ENCODE data around the gene APBB1. TPM values are rescaled to one million over a fixed set of nuclear protein-coding genes. Genes with fewer than 3 reads are reported as not detected.
A peak's percentile ranks its signal among the peaks of the same experiment; 100 is the strongest.

Gene APBB1
- total RNA-seq, result 52.5 and 57.7 TPM in 2 replicates
- long read RNA-seq, transcript APBB1-201 (14 exons, 2,636 nt), result major isoform, 16 of 27 reads
- long read RNA-seq, partial matches to known transcripts, result 4 of 27 reads
- long read RNA-seq, other reads (novel, unspliced or antisense), result 4 of 27 reads

DNA sequence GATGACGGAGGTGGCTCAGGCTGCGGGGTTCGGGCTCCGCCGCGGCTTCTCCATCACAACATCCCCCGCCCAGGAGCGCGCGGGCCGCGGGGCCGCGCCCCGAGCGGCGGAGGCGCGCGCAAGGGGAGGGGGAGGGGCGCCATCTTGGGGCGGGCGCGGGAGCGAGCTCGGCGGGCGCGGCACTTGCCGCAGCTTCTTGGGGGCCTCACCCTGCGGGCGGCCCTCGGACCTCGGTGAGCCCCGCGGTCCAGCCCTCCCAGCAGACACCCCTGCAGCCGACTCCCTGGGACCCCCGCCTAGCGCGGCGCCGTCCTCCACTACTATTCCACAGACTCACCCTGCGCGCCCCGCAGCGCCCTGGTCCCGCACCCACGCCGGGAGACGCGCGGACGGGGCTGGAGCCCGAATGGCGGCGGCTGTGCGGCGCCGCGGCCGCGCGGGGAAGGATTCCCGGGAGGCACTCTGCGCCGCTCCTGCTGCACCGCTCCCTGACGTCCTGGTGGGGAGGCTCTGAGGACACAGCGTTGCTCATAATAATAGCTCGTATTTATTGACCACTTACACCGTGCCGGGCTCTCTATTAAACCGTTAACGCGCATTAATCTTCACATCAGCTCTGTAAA, at the start of gene APBB1:
Gene APBB1 (minus strand): TSS at position 86 of the 623 bp plus-strand sequence. CDS start 7,747 bp downstream, outside the sequence.
- TF ChIP-seq, protein P1, sequence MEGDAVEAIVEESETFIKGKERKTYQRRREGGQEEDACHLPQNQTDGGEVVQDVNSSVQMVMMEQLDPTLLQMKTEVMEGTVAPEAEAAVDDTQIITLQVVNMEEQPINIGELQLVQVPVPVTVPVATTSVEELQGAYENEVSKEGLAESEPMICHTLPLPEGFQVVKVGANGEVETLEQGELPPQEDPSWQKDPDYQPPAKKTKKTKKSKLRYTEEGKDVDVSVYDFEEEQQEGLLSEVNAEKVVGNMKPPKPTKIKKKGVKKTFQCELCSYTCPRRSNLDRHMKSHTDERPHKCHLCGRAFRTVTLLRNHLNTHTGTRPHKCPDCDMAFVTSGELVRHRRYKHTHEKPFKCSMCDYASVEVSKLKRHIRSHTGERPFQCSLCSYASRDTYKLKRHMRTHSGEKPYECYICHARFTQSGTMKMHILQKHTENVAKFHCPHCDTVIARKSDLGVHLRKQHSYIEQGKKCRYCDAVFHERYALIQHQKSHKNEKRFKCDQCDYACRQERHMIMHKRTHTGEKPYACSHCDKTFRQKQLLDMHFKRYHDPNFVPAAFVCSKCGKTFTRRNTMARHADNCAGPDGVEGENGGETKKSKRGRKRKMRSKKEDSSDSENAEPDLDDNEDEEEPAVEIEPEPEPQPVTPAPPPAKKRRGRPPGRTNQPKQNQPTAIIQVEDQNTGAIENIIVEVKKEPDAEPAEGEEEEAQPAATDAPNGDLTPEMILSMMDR (IDR thresholded peaks at IDR 0.05), result peak; percentile 8
- Mint-ChIP-seq H3K36me3 (ENCODE audit: unreplicated experiment) (no peaks in the 10 kb centered on the region), H3K9me3 (ENCODE audit: unreplicated experiment) (no peaks in the 10 kb centered on the region), H3K4me3 (ENCODE audit: unreplicated experiment) (peak within 1 kb of the TSS; percentile 75), H3K4me1 (ENCODE audit: unreplicated experiment) (peaks cover 10% of the 10 kb centered on the region), H3K27ac (ENCODE audit: unreplicated experiment) (peak within 1 kb of the TSS; percentile 13), H3K27me3 (ENCODE audit: unreplicated experiment) (peaks cover 22% of the 10 kb centered on the region)
- DNase-seq (ENCODE audit: extremely low spot score, unreplicated experiment), result no peak

- Mint-ChIP-seq H3K36me3 (ENCODE audit: unreplicated experiment) (peaks cover 29% of the 10 kb centered on the region), H3K4me1 (ENCODE audit: unreplicated experiment) (no peaks in the 10 kb centered on the region), H3K9me3 (ENCODE audit: unreplicated experiment) (no peaks in the 10 kb centered on the region), H3K27ac (ENCODE audit: unreplicated experiment) (no peak overlapping the region), H3K4me3 (ENCODE audit: unreplicated experiment) (no peak overlapping the region), H3K27me3 (ENCODE audit: unreplicated experiment) (no peaks in the 10 kb centered on the region)
- TF ChIP-seq, protein P1 (IDR thresholded peaks at IDR 0.05), result no peak
- DNase-seq (ENCODE audit: extremely low spot score, unreplicated experiment), result no peak
Measured at GRCh38 chr11:6459099-6459450, 40.2 kb upstream of the APBB1 start.

DNA sequence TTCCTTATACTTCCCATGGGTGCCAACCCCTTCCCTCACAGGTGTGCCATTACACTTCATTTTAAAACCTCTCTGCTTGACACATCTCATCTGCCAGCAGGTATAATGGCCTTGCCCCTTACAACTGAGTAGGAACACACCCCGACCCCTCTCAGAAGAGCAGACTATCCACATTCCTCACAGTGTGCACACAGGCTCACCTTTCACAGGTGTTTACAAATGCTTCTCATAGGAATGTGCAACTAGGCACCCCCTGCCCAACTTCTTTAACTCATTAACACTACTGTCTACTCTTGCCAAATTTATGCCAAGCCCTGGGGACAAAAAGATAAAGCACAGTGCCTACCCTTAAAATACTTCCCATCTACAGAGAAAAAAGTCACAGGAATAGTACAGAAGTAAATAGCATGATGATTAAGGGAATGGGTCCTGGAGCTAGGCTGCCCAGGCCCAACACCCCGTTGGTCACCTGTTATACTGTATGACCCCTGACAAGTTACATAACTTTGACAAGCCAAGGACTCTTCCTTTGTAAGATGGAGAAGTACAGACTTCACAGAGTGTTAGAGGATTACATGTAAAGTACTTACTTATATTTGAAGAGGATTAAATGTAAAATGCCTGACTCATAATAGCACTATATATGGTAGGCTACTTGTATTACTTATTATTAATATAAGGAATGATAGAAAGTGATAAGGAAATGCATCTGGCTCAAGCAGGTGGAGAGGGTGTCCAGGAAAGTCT, 39.6 kb upstream of the APBB1 start:
- Mint-ChIP-seq H3K9me3 (ENCODE audit: unreplicated experiment) (no peaks in the 10 kb centered on the region), H3K27me3 (ENCODE audit: unreplicated experiment) (no peaks in the 10 kb centered on the region), H3K4me1 (ENCODE audit: unreplicated experiment) (no peaks in the 10 kb centered on the region), H3K27ac (ENCODE audit: unreplicated experiment) (no peak overlapping the region), H3K4me3 (ENCODE audit: unreplicated experiment) (no peak overlapping the region), H3K36me3 (ENCODE audit: unreplicated experiment) (peaks cover 28% of the 10 kb centered on the region)
- DNase-seq (ENCODE audit: extremely low spot score, unreplicated experiment), result no peak
- TF ChIP-seq, protein P1 (IDR thresholded peaks at IDR 0.05), result no peak

DNA sequence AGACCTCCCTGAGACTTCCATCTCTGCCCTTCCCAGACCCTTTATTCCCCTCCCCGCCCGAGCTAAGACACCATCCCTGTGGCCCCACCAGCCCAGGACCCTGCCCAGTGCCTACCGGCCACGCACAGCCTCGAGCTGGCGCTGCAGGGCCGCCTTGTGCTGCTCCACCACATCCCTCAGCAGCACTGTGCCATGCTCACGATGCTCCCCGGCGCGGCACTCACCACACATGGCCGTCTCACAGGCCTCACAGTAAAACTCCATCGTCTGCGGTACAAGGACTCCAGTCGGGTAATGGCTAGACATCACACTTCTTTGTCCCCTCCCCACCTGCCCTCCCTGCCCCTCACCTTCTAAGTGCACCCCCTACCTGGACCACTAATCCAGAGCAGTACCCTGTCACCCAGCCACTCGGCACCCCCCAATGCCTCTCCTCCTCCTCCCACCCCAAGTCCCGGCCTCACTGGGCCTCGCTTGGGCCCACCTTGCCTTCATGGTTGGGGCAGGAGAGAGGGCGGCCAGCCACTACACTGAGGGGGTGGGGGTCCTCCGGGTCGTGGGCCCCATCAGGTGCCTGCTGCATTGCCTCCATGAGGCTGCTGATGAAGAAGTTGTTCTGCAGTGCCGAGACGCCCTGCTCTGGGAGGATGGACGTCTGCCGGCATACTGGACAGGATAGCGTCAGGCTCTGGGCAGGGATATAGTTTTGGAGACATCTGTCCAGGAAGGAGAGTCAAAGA, 38.9 kb upstream of the APBB1 start:
- no peak for DNase-seq (ENCODE audit: extremely low spot score, unreplicated experiment)
- H3K4me3 Mint-ChIP-seq (ENCODE audit: unreplicated experiment), result no peak overlapping the region
- peaks cover 30% of the 10 kb centered on the region for H3K36me3 Mint-ChIP-seq (ENCODE audit: unreplicated experiment)
- no peaks in the 10 kb centered on the region for H3K4me1 Mint-ChIP-seq (ENCODE audit: unreplicated experiment)
- no peak overlapping the region for H3K27ac Mint-ChIP-seq (ENCODE audit: unreplicated experiment)
- H3K27me3 Mint-ChIP-seq (ENCODE audit: unreplicated experiment), result no peaks in the 10 kb centered on the region
- TF ChIP-seq, protein P1 (IDR thresholded peaks at IDR 0.05), result no peak
- no peaks in the 10 kb centered on the region for H3K9me3 Mint-ChIP-seq (ENCODE audit: unreplicated experiment)

Data from osteocyte (in vitro differentiated cells).